Subcutaneous abdominal adipose tissue (tissue), 5 donors: ENCODE results near the gene DGAT2.

Experiments used
- H3K27ac ChIP-seq: one replicate; pipeline ENCODE4 v1.7.0; 2013; ENCODE audit warnings: low read depth, mild to moderate bottlenecking, inconsistent platforms, low read length, moderate library complexity
- H3K27me3 ChIP-seq, 5 donors: one replicate each; pipeline ENCODE4 v1.7.0; 2013; ENCODE audit warnings: low read length in 5 of 5, inconsistent platforms in 1 of 5; ENCODE audit not compliant: control insufficient read depth in 5 of 5, insufficient read depth in 4 of 5
- H3K36me3 ChIP-seq, 5 donors: one replicate each; pipeline ENCODE4 v1.7.0; 2013; ENCODE audit warnings: low read length in 5 of 5; ENCODE audit not compliant: control insufficient read depth in 5 of 5, insufficient read depth in 5 of 5
- H3K4me1 ChIP-seq, 5 donors: one replicate each; pipeline ENCODE4 v1.7.0; 2013; ENCODE audit warnings: low read length in 5 of 5, mild to moderate bottlenecking in 3 of 5, moderate library complexity in 1 of 5; ENCODE audit not compliant: control insufficient read depth in 5 of 5, insufficient read depth in 5 of 5
- H3K4me3 ChIP-seq, 5 donors: one replicate each; pipeline ENCODE4 v1.7.0; 2013; ENCODE audit warnings: low read length in 5 of 5, low read depth in 1 of 5
- H3K9ac ChIP-seq, 5 donors: one replicate each; pipeline ENCODE4 v1.7.0; 2013; ENCODE audit warnings: low read length in 5 of 5, mild to moderate bottlenecking in 4 of 5, moderate library complexity in 3 of 5
- H3K9me3 ChIP-seq, 5 donors: one replicate each; pipeline ENCODE4 v1.7.0; 2013; ENCODE audit warnings: low read length in 5 of 5; ENCODE audit not compliant: control insufficient read depth in 5 of 5
- donor health status: healthy.
- donor health status: healthy.
- donor health status: healthy.
- donor health status: healthy.
- donor health status: healthy.

DGAT2 gene

DNA sequence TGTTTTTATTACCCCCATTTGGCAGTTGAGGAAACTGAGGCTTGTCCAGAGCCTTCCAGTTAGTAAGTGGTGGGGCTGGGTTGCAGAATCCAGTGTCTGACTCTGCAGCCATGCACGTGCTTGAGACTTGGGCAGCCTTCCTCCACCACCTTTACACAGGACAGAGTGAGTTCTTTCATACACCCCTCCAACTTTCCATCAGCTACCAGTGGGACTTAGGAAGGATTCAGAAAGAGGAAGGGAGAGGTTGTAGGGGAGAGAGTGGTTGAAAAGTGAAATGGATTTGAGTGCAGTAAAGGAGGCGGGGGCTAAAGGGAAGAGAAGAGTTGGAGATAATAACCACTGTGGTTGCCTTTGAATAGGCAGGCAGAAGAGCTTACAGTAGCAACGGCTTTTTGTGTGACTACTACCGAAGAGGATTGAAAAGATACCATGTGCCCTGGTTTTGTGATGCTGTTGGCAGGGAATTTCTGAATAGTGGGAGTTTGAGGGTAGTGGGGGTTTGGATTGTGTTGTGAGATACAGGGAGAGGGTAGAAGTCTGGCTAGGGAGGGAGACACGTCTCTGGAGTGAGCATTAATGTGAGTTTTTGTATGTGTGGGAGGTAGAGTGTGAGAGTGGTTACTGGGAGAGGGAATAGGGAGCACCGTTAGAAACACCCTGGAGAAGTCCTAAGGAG lies 48.1 kb downstream of the DGAT2 start:
- Histone ChIP-seq H3K36me3 (no peaks in the 10 kb centered on the region), H3K27me3 (no peaks in the 10 kb centered on the region), H3K4me3 (peak overlapping the region; percentile 69 to 93 (median 88)), H3K9ac (peak overlapping the region; percentile 88 to 96 (median 92)), H3K9me3 (no peaks in the 10 kb centered on the region), H3K4me1 (peaks cover 11 to 75% (median 60%) of the 10 kb centered on the region in 5 donors), H3K27ac (peak overlapping the region; percentile 92)

DNA sequence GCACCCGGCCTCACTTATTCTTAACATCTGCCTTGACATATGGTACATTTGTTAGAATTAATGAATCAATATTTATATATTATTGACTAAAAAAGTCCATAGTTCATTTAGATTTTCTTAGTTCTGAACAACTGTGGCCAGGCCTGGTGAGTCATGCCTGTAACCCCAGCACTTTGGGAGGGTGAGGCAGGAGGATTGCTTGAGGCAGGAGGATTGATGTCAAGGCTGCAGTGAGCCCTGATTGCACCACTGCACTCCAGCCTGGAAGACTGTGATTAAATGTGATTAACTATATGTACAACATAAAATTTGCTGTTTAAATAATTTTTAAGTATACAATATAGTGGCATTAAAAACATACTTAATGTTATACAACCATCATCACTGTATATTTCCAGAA lies 52.1 kb downstream of the DGAT2 start:
- H3K27me3 ChIP-seq, result no peaks in the 10 kb centered on the region
- no peak overlapping the region for H3K4me3 ChIP-seq
- no peak overlapping the region for H3K9ac ChIP-seq
- no peaks in the 10 kb centered on the region for H3K36me3 ChIP-seq
- H3K9me3 ChIP-seq, result no peaks in the 10 kb centered on the region
- peaks cover 7 to 69% (median 59%) of the 10 kb centered on the region in 5 donors for H3K4me1 ChIP-seq
- peak overlapping the region; percentile 92 for H3K27ac ChIP-seq

DNA sequence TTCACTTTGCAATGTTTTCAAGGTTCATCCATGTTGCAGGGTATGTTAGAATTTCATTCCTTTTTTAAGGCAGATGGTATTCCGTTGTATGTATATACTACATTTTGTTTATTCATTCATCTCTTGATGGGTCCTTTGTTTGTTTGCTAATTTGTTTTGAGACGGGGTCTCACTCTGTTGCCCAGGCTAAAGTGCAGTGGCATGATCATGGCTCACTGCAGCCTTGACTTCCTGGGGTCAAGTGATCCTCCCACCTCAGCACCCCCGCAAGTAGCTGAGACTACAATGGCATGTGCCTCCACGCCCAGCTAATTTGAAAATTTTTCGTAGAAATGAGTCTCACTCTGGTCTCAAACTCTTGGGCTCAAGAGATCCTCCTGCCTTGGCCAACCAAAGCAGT lies 52.6 kb downstream of the DGAT2 start:
- Histone ChIP-seq H3K9ac (no peak overlapping the region), H3K36me3 (no peaks in the 10 kb centered on the region), H3K27me3 (no peaks in the 10 kb centered on the region), H3K4me1 (peaks cover 7 to 69% (median 58%) of the 10 kb centered on the region in 5 donors), H3K9me3 (no peaks in the 10 kb centered on the region), H3K4me3 (no peak overlapping the region), H3K27ac (peak overlapping the region; percentile 92)

GRCh38 chr11:75822541-75822940 lies 54.0 kb downstream of the DGAT2 start:
- Histone ChIP-seq H3K4me1 (peaks cover 2 to 67% (median 54%) of the 10 kb centered on the region in 5 donors), H3K9ac (peak overlapping the region in 1 of 5 donors; percentile 14), H3K27me3 (no peaks in the 10 kb centered on the region), H3K4me3 (no peak overlapping the region), H3K36me3 (no peaks in the 10 kb centered on the region), H3K9me3 (no peaks in the 10 kb centered on the region), H3K27ac (no peak overlapping the region)

GRCh38 chr11:75823415-75823814 lies 54.8 kb downstream of the DGAT2 start:
- Histone ChIP-seq H3K36me3 (no peaks in the 10 kb centered on the region), H3K4me3 (no peak overlapping the region), H3K9me3 (no peaks in the 10 kb centered on the region), H3K27me3 (no peaks in the 10 kb centered on the region), H3K27ac (peak overlapping the region; percentile 95), H3K9ac (no peak overlapping the region), H3K4me1 (peaks cover 2 to 68% (median 60%) of the 10 kb centered on the region in 5 donors)

DNA sequence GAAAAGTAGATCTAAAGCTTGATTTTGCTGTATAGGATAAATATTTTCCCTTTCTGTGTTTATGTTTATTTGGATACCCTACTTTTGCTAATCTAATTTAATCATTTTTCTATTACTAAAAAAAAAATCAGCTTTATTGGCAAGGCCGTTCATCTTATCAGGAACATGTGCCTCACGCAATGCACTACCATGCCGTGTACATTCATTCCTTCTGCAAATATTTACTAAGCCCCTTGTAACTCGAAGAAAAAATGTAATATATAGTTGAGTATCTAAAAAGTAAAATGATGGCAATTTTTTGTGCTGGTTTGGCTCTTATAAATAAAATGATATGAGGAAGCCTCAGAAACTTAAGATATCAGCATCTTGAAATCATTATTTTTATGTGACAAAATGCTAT lies 55.4 kb downstream of the DGAT2 start:
- H3K27me3 ChIP-seq, result no peaks in the 10 kb centered on the region
- H3K27ac ChIP-seq, result peak overlapping the region; percentile 95
- no peaks in the 10 kb centered on the region for H3K36me3 ChIP-seq
- no peaks in the 10 kb centered on the region for H3K9me3 ChIP-seq
- peak overlapping the region in 1 of 5 donors; percentile 33 for H3K4me3 ChIP-seq
- peak overlapping the region in 2 of 5 donors; percentile 16 to 28 for H3K9ac ChIP-seq
- H3K4me1 ChIP-seq, result peaks cover 4 to 66% (median 57%) of the 10 kb centered on the region in 5 donors

GRCh38 chr11:75826461-75827230 lies 58.1 kb downstream of the DGAT2 start:
- no peaks in the 10 kb centered on the region for H3K27me3 ChIP-seq
- peak overlapping the region; percentile 95 for H3K27ac ChIP-seq
- no peaks in the 10 kb centered on the region for H3K9me3 ChIP-seq
- peaks cover 7 to 82% (median 67%) of the 10 kb centered on the region in 5 donors for H3K4me1 ChIP-seq
- H3K9ac ChIP-seq, result peak overlapping the region in 3 of 5 donors; percentile 48 to 68 (median 64)
- H3K4me3 ChIP-seq, result peak overlapping the region; percentile 28 to 42 (median 30)
- H3K36me3 ChIP-seq, result peaks cover 0 to 3% (median 0%) of the 10 kb centered on the region in 5 donors

GRCh38 chr11:75827562-75827961 lies 59.0 kb downstream of the DGAT2 start:
- H3K27me3 ChIP-seq, result no peaks in the 10 kb centered on the region
- H3K36me3 ChIP-seq, result peaks cover 0 to 3% (median 0%) of the 10 kb centered on the region in 5 donors
- peak overlapping the region in 2 of 5 donors; percentile 47 to 56 for H3K9ac ChIP-seq
- no peak overlapping the region for H3K4me3 ChIP-seq
- H3K4me1 ChIP-seq, result peaks cover 7 to 82% (median 72%) of the 10 kb centered on the region in 5 donors
- peak overlapping the region; percentile 95 for H3K27ac ChIP-seq
- no peaks in the 10 kb centered on the region for H3K9me3 ChIP-seq

GRCh38 chr11:75831915-75832502 lies 63.4 kb downstream of the DGAT2 start:
- no peaks in the 10 kb centered on the region for H3K27me3 ChIP-seq

GRCh38 chr11:75834728-75835127 lies 66.2 kb downstream of the DGAT2 start:
- Histone ChIP-seq H3K9me3 (no peaks in the 10 kb centered on the region), H3K9ac (no peak overlapping the region), H3K27me3 (no peaks in the 10 kb centered on the region), H3K36me3 (peaks cover 0 to 12% (median 3%) of the 10 kb centered on the region in 5 donors), H3K27ac (peak overlapping the region; percentile 7), H3K4me3 (no peak overlapping the region), H3K4me1 (peaks cover 0 to 54% (median 30%) of the 10 kb centered on the region in 5 donors)

More at GRCh38 chr11:75831915-75832502, 63.4 kb downstream of the DGAT2 start:
- Histone ChIP-seq H3K4me1 (peaks cover 5 to 58% (median 45%) of the 10 kb centered on the region in 5 donors), H3K36me3 (peaks cover 0 to 3% (median 0%) of the 10 kb centered on the region in 5 donors), H3K4me3 (no peak overlapping the region), H3K27ac (no peak overlapping the region), H3K9me3 (no peaks in the 10 kb centered on the region), H3K9ac (no peak overlapping the region)
